GM21526 (cell line): ENCODE results near the gene EXOC6.
"Not testable (repeated sequence)": the region's sequence is repeated elsewhere in the genome, so short reads cannot be mapped to it uniquely, and the experiment has no call there.

Source experiments
- ATAC-seq: cut with Tn5 transposase; IDR thresholded peaks from one replicate; pipeline ENCODE4 v1.9.1; 2021; ENCODE audit warnings: moderate library complexity; ENCODE audit not compliant: unreplicated experiment, low FRiP score

The EXOC6 gene

DNA sequence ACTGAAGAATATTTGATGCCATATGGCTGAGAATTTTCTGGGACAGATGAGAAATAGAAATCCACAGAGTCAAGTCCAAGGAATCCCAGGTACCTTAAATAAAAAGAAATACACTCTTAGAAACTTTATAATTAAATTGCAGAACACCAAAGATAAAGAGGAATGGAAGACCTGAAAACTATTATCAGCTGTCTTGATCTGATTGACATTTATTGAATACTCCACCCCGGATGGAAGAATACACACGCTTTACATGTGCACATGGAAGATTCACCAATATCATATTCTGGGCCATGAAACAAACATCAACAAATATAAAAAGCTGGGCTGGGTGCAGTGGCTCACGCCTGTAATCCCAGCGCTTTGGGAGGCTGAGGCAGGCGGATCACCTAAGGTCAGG, 81.6 kb downstream of the EXOC6 start:
- ATAC-seq: no peak

DNA sequence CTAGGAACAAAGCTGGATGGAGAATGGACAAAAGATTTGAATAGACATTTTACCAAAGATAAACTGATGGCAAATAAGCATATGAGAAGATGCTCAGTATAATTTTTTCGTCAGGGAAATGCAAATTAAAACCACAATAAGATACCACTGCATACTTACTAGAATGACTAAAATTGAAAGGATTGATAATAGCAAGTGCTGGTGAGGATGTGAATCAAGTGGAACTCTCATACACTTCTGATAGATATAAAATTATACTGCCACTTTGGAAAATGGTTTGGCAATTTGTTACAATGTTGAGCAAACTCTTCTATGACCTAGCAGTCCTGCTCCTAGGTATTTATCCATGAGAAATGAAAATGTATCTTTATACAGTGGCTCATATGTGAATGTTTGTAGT, 83.3 kb downstream of the EXOC6 start:
- ATAC-seq: no peak

GRCh38 chr10:92937876-92938275, 89.6 kb downstream of the EXOC6 start:
- no peak for ATAC-seq

DNA sequence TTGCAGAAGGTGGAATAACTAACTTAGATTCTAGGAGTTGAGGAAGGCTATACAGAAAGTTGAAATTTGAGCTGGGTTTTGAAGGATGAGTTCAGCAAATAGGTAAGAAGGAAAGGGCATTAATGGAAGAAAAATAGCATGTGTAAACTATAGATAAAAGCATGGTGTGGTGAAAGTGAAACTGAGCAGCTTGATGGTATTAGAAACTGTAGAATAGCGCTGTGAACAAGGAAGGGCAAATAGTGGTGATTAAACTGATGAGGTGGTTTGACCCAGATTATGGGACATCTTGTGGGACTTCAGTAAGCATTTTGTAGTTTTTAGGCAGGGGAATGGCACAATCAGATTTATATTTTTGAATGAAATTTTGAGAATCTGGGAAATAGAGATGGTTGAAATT, 90.5 kb downstream of the EXOC6 start:
- ATAC-seq: no peak

GRCh38 chr10:92942226-92942625, 93.9 kb downstream of the EXOC6 start:
- ATAC-seq: no peak

DNA sequence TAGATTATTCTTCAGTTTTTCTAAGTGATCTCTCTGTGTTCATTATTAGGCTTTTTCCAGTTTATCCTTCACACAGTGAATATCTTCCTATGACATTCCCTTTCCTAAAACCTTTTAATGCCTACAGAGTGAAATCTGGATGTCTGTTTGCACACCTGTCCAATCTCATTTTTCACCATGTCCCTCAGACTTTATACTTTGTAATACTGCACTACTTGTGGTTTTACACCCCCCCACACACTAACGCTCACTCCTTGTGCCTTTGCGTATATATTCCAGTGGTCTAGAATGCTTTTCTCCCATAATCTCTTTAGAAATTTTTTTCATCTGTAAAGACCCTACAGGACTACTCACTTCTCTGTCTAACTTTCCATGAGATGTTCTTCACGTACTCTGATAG, 98.2 kb downstream of the EXOC6 start:
- ATAC-seq: no peak

DNA sequence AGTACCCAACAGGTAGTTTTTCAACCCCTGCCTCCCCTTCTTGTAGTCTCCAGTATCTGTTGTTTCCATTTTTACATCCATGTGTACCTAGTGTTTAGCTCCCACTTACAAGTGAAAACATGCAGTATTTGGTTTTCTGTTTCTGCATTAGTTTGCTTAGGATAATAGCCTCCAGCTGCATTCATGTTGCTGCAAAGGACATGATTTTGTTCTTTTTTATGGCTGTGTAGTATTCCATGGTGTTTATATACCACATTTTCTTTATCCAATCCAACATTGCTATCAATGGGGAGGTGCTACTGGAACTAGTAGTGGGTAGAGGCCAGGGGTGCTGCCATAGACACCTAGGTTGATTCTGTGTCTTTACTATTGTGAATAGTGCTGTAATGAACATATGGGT, 104.3 kb downstream of the EXOC6 start:
- not testable (repeated sequence) for ATAC-seq

DNA sequence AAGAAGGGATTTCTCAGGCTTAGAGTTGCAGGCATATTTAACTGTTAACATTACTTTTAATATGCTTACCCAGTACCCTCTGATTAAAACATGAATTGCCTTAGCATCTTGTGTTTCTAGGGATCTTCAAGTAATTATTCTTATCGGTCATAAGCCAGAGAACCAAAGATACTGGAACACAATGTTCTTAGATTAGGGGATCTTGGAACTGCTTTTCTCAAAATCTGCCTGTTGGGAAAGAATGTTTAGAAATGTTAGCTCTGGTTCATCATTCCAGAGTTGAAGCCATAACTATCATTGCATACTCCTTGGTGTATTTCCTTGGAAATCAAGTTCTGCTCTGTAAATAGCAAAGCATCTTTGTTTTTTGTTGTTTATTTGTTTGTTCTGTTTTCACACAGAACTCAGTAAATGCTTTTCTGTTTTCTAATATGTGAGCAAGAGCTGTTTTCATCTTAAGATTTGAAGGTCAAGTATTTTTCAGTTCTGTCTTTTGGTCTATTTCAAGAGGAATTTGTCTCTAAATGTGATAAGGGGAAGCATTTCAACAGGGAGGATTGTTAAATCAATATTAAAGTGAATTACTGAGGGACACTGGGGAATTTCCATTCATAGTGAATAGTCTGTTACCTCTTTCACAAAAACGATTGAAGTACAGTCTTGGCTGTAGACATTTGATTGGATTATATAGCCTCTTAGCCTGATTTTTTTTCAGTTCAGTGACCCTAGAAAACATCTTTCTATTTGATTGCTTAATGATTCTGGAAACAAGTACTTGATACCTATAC, 109.1 kb downstream of the EXOC6 start:
- no peak for ATAC-seq

- no peak for ATAC-seq
These were observed 113.3 kb downstream of the EXOC6 start for GRCh38 chr10:92961638-92962037.

DNA sequence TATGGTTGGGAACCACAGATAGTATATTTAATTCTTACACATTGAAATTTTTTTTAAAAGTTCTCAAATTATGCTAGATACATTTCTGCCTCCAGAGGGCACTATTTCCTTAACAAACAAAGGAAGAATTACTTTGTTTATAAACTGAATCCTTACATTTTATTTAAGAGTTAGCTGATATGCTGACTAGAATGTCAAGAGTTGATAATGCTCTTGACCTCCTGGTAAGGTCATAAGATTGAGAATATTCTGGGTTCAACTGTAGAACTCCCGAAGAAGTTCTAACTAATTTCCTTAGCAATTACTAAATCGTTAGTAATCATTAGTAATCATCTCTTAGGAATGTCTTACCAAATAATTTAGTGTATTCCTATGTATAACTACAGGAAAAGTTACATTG, 117.0 kb downstream of the EXOC6 start:
- ATAC-seq: no peak

DNA sequence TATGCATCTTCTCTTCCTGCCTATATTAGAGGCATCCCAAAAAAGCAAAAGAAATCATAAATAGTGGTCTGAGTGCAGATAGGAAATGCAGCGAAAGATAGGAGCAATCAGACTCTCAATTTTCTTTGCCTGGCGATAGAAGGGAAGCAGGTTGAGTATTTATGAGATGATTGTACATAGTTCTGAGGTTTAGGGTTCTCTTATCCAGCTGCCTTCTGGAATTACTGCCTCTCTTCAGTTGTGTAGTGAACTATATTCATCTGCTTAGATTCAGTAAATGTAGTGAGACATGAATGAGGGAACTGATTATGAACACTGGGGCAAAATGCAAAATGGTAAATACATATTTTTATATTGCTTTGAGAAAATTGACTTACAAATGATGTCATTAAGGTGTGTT, 119.3 kb downstream of the EXOC6 start:
- no peak for ATAC-seq

DNA sequence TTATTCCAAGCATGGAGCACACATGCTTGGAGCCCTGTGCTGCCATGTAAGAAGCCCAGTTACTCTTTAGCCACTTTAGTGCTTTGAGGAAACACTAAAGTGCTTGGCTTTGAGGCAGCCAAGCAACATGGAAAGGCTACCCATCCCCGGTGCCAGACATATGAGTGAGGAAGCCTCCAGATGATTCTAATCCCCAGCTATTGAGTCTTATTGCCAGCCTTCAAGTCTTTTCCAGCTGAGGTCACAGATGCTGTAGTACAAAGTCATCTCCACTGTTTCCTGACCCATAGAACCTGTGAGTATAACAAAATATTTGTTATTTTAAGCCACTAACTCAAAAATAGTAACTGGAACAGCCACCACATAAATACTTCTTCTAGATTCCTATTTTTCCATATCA, 120.8 kb downstream of the EXOC6 start:
- ATAC-seq: no peak

DNA sequence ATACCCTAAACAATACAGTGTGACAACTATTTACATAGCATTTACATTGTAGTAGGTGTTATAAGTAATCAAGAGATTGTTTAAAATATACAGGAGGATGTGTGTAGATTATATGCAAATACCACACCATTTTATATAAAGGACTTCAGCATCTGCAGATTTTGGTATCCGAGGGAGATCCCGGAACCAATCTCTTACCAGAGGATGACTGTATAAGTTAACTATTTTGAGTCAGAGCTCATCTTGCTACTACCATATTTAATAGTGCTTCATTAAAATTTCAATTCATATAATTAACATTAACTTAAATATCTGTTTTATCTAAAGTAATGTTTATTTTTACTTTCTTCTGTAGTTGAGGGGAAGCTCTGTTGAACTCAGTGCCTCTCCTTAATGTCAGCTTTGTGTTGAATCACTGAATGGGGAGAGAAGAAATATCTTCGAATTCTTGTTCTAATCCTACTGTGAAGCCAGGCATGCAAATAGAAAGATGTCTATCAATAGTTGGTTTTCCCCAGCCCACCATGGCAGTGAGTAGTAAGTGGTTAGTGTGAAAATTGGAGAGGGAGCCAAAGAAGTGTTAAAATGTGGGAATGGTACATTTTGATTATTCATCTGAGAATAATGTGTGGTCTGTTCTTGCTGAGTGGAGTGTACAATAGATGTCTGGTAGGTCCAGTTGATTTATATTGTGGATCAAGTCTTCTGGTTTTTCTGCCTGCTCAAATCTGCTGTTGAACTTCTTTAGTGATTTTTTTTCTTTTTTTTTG, 122.2 kb downstream of the EXOC6 start:
- no peak for ATAC-seq

DNA sequence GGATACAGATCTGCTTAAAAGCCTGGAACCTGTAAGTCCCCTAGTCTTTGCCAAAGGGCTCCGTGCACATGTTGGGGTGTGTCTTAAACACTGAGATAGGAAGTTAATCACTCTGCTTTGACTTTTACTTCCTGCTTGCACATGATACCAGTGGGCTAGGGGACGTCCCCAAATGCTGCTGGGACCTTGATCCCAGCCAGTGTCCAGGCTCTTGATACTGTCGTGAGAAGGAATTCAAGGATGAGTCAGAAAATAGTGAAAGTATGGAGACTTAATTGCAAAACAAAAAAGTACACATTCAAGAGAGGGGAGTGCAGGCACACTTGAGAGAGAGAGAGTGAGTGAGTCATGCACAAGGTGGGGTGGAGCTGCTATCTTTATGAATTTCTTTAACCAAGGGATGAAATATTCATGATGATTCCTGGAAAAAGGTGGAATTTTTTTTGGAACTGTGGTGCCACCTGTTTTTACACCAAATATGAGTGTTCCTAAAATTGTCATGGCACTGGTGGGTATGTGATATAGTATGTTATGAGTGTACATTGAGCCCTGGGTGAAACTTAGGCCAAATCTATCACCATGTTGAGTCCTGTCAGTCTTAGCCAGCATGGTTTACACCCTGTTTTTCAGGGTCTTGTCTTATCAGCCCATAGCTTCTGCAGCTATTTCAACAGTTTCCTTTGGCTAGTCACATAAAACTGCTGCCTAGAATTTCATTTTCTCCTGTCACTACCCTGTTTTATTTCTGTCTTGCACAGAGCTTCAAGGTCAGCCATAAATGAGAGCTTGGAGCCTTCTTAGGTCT, 123.9 kb downstream of the EXOC6 start:
- no peak for ATAC-seq

DNA sequence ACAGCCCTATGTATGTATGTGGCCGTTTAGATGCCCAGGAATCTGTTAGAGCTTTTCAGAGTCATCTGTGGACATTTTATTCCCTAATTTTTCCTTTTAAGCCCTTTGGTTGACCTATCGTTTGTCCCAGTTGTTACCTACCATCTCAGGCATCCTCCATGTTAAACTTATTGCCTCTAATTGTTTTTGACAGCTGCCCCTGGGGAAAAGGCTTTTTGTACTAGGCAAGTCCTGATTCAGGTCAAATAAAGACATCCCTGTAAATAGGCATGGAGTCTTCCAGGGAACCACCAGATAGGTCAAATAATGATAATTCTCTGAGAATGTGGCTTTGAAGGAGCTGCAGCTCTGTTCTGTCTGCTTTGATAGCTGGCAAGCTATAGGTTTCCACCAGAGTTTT, 124.6 kb downstream of the EXOC6 start:
- no peak for ATAC-seq

- not testable (repeated sequence) for ATAC-seq
These were observed 128.0 kb downstream of the EXOC6 start for GRCh38 chr10:92976278-92976677.

DNA sequence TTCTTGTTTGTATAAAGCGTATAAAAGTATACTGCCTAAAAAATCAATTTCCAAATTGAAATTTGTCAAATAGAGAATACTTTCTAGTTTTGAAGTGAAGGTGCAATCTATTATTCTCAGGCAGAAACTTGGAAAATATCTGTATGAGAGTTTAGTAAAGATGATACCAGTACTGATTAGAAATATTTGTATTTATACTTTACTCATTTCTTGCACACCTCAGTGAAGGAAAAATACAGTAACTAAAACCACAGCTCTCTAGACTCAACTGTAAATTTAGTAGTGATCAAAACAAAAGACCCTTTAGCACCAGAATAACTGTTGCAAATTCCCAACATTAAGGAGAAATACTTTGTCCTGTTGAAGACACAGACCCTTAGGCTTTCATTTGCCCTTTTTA, 140.9 kb downstream of the EXOC6 start:
- ATAC-seq: no peak

GRCh38 chr10:92990615-92991014, 142.3 kb downstream of the EXOC6 start:
- no peak for ATAC-seq

- no peak for ATAC-seq
These were observed 143.2 kb downstream of the EXOC6 start for GRCh38 chr10:92991513-92991912.

GRCh38 chr10:92993699-92994272, 145.5 kb downstream of the EXOC6 start:
- no peak for ATAC-seq

DNA sequence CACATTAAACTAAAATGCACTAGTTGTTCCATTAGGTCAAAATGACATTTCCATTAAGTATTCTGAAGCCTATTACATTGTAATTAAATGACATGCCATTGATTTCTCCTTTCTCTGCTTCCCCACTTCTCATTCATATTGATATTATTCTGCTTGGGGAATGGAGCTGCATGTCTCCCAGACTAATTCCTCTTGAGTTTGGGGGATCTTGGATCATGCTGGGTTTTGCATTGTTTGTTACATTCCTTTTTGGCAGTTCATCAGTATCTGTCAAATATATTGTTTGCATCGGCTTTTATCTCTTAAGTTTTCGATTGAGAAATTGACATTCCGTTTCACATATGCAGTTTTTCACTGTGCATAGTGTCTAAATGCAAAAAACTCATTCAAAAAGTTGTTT, 147.2 kb downstream of the EXOC6 start:
- ATAC-seq: no peak
